ENCODE data around the gene SPP2. TPM values are rescaled to one million over a fixed set of nuclear protein-coding genes. Genes with fewer than 3 reads are reported as not detected.

The SPP2 gene
- total RNA-seq, 1 experiment from 2014 or later: not detected

GRCh38 chr2:234015861-234016260, 34.6 kb upstream of the SPP2 start:
- H3K4ac ChIP-seq (ENCODE audit: low read depth, low read length): no peak overlapping the region

More at GRCh38 chr2:234015861-234016260, 34.6 kb upstream of the SPP2 start:
- Histone ChIP-seq H4K5ac (ENCODE audit: insufficient read length, low read depth, low read length) (no peak overlapping the region), H3T11ph (ENCODE audit: low read length) (no peak overlapping the region), H4K91ac (ENCODE audit: insufficient read length, low read depth, low read length) (no peak overlapping the region), H3K23me2 (ENCODE audit: insufficient read length, low read depth, low read length, poor library complexity, severe bottlenecking) (no peaks in the 10 kb centered on the region), H3K27me3 (ENCODE audit: insufficient read depth, low read length) (no peaks in the 10 kb centered on the region), H2AFZ (ENCODE audit: low read length) (no peak overlapping the region), H3K14ac (ENCODE audit: insufficient read depth, low read length) (no peak overlapping the region), H3K18ac (ENCODE audit: insufficient read length, low read depth, low read length) (no peak overlapping the region), H2BK120ac (ENCODE audit: low read depth, low read length, poor library complexity, severe bottlenecking) (no peak overlapping the region), H4K8ac (replicated peaks; ENCODE audit: insufficient read length, low read depth, low read length) (no peak overlapping the region), H3K79me1 (ENCODE audit: insufficient read depth, low read depth, low read length, poor library complexity, severe bottlenecking) (no peaks in the 10 kb centered on the region), H2BK12ac (ENCODE audit: insufficient read length, low read depth, low read length) (no peak overlapping the region), H3K9me3 (ENCODE audit: control insufficient read depth, low read depth, low read length) (no peaks in the 10 kb centered on the region), H3K4me1 (ENCODE audit: insufficient read depth, low read length) (no peaks in the 10 kb centered on the region), H2AK5ac (ENCODE audit: insufficient read length, low read length) (no peak overlapping the region), H3K9ac (ENCODE audit: extremely low read depth, insufficient read length, low read length) (no peak overlapping the region), H4K20me1 (ENCODE audit: control insufficient read depth, insufficient read depth, insufficient read length) (no peaks in the 10 kb centered on the region), H3K56ac (ENCODE audit: insufficient read length, low read depth, low read length) (no peak overlapping the region), H3K79me2 (ENCODE audit: insufficient read depth, low read length) (no peaks in the 10 kb centered on the region; the same call in 1 of the 2 replicates), H3K23ac (ENCODE audit: insufficient read length, low read depth, low read length) (no peak overlapping the region), H2BK5ac (ENCODE audit: insufficient read length, low read length) (no peak overlapping the region), H3K4me2 (ENCODE audit: insufficient read depth, insufficient read length, low read length) (no peak overlapping the region), H2BK15ac (ENCODE audit: low read depth, low read length) (no peak overlapping the region), H2BK20ac (ENCODE audit: low read depth, low read length, poor library complexity, severe bottlenecking) (no peak overlapping the region), H3K27ac (ENCODE audit: insufficient read length, low read depth, low read length) (no peak overlapping the region)
- Mint-ChIP-seq H3K36me3 (ENCODE audit: insufficient read depth in 1 of 3, low read depth in 3 of 3) (peaks cover 0 to 4% (median 0%) of the 10 kb centered on the region in 3 experiments; a peak in 1 of 7 replicates), H3K4me1 (no peaks in the 10 kb centered on the region), H3K27me3 (ENCODE audit: low read depth) (peaks cover 9% of the 10 kb centered on the region), H3K9me3 (peaks cover 1 to 13% of the 10 kb centered on the region in 2 experiments; a peak in 4 of 5 replicates), H3K4me3 (no peak overlapping the region), H3K27ac (no peak overlapping the region)
- no peak for TF ChIP-seq CTCF (conservative IDR thresholded peaks at IDR 0.05)
- no CpG with 5 or more reads among the region's 3 CpGs for WGBS (ENCODE audit: extremely low coverage, insufficient read length, low lambda C conversion rate)
- DNase-seq: no peak

Measured in H9 (cell line).